ENCODE measurements around the gene CALD1.

DNA sequence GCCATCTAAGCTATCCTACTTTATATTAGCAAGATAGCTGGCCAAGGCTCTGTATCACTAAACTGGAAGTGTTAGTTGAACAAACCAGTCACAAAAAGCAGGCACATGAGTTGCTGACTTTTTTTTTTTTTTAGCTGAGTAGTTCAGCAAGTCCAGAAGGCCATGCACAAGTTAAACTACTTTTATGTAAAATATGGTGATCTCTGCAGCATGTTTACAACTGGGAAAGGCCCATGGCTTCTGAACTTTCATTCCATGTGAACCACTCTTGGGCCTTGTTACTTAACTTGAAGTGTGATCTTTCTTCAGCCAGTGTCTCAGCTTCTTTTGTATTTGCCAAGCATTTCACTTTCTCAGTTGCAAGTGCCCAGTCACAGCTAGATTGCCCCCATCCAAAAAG lies 78.5 kb downstream of the CALD1 start:
- TF ChIP-seq CTCF (IDR thresholded peaks at IDR 0.05) (no peak), ZFX (IDR thresholded peaks at IDR 0.05; ENCODE audit: borderline replicate concordance) (no peak)
